Fibroblast of the aortic adventitia (primary cell): Measurements from ENCODE around the gene TRPM3. TPM values are rescaled to one million over a fixed set of nuclear protein-coding genes. Genes with fewer than 3 reads are reported as not detected.

ENCODE experiments used
- DNase-seq: peaks from one replicate; pipeline ENCODE4 v3.0.0-alpha.2; 2010; ENCODE audit warnings: low read depth
- H3K4me3 ChIP-seq: 2 replicates; pipeline ENCODE4 v1.5.1; 2011; ENCODE audit warnings: low read depth, mild to moderate bottlenecking, control low read depth, low read length, moderate library complexity
- CTCF ChIP-seq: IDR thresholded peaks from 2 replicates; pipeline ENCODE4 v1.5.1; 2011; ENCODE audit warnings: mild to moderate bottlenecking, low read length, control low read depth, inconsistent platforms; ENCODE audit not compliant: insufficient read depth
- total RNA-seq: library from RNA; depleted of rRNA; stranded (reverse); fragments of >200 nt; gene quantifications from 2 replicates; pipeline ENCODE4 v1.2.3, GENCODE V29; 2012; ENCODE audit warnings: low replicate concordance

Gene TRPM3
- total RNA-seq, 1 donor: 8.8 TPM

DNA sequence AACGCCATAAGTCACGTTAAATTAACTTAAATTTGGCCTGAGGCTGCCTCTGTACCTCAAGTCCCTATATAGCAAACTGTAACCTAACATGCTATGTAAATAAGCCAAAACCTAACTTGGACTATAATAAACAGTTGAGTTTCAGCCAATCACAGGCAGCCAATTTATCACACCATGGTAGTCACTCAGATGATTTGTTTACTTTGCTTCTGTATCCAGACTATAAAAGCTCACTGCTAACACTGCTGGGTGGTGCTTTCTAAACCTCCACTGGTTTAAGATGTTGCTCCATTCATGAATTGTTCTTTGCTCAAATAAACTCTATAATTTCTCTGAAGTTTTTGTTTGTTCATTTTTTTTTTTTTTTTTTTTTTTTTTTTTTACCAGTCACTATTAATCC lies 62.8 kb downstream of the TRPM3 start:
- H3K4me3 ChIP-seq: no peak overlapping the region
- DNase-seq: no peak
- TF ChIP-seq CTCF: no peak

DNA sequence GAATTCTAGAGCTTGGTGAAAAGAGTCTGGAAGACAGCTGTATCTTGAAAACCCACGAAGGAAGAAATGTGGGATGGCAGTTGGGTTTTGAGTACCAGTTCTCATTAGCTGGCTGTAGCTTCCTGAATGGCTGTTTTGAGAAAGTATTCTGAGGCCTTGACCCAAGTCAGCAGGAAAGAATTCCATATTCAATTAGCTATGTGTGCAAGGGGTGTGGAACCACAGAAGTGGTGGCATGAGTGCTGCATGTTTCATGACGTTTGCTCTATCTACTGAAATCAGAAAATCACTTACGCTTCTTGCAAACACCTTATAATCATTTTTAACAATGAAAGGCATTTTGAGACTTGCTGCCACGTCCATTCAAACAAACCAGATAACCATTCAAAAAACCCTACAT lies 69.1 kb downstream of the TRPM3 start:
- DNase-seq: no peak
- TF ChIP-seq CTCF: no peak
- no peak overlapping the region for H3K4me3 ChIP-seq

GRCh38 chr9:71048280-71048679 lies 73.1 kb downstream of the TRPM3 start:
- no peak for TF ChIP-seq CTCF
- no peak overlapping the region for H3K4me3 ChIP-seq
- no peak for DNase-seq

DNA sequence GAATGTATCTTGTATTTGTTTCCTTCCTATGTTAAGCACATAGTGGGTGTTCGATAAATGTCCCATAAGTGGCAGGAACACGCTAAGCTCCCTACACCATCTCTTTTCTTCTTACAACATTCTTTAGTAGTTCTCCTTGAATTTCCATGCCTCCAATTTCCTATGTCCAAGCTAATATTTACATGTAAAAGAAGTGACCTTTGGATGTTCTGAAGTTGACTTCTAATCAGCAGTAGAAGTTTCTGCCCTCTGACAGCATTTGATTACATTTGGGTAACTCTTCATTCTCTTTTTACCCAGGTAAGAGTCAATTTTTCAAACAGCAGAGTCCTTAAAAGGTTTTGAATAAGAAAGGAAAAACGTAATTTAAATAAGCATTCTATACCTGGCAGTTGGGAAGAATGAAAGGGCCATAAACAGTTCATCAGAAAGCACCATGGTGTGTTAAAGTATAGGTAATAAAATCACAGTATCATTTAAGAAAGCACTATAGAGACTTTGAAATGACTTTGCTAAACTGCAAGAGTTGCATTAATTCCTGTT lies 78.9 kb downstream of the TRPM3 start:
- DNase-seq: no peak
- H3K4me3 ChIP-seq: no peak overlapping the region
- no peak for TF ChIP-seq CTCF

DNA sequence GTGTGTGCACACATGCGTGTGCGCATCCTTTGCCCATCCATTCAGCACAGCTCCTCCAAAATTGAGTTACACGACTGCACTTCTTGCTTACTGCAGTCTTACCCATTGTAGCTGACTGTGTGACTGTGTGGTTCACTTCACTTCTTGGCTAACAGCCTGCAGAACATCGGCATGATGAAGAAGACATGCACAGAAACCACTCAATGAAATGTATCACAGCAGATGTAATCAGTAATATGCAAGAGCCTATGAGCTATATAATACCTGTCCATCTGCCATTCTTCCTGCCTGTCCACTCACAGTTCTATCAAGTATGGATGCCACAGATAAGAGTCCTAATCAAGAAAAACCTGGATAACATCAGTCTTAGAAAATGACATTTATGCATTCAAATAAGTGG lies 83.9 kb downstream of the TRPM3 start:
- no peak overlapping the region for H3K4me3 ChIP-seq
- no peak for DNase-seq
- TF ChIP-seq CTCF: no peak

- no peak for TF ChIP-seq CTCF
- H3K4me3 ChIP-seq: no peak overlapping the region
- peak; percentile 60 for DNase-seq
Observed at GRCh38 chr9:71036501-71036900, 84.9 kb downstream of the TRPM3 start.

GRCh38 chr9:71032779-71033178 lies 88.6 kb downstream of the TRPM3 start:
- DNase-seq: no peak
- TF ChIP-seq CTCF: no peak
- no peak overlapping the region for H3K4me3 ChIP-seq
